HuH-7.5 (cell line): ENCODE measurements around the gene UBE2D1.

Experiments
- DNase-seq: peaks from one replicate; pipeline ENCODE4 v3.0.0; 2011; ENCODE audit warnings: low spot score

The UBE2D1 gene

GRCh38 chr10:58334817-58335305 lies at the start of gene UBE2D1:
TSS of gene UBE2D1 (plus strand) at chr10:58335006. CDS start at chr10:58335202, 196 bp downstream.
- DNase-seq = peak; percentile 54

GRCh38 chr10:58291538-58292174 lies 43.1 kb upstream of the UBE2D1 start:
- DNase-seq = peak; percentile 5

GRCh38 chr10:58293989-58294388 lies 40.8 kb upstream of the UBE2D1 start:
- DNase-seq = no peak

DNA sequence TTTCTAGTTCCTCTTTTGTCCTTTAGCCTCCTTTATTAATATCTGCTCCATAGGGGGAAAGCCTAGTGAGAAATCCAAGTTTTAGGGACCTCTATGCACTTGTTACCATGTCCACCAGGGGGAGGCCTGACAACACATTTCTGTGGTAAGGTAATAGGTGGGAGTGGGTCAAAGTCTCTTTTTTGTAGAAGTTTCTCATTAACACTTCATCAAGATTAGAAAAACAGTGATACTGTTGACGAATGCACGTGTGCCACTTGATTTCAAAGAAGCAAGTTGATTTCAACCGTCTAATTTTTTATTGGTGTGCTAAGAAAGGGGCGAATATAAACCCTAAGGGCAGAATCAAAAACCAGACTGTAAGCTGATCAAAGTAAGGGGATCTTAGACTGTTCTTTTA lies 35.2 kb upstream of the UBE2D1 start:
- DNase-seq = peak; percentile 16

DNA sequence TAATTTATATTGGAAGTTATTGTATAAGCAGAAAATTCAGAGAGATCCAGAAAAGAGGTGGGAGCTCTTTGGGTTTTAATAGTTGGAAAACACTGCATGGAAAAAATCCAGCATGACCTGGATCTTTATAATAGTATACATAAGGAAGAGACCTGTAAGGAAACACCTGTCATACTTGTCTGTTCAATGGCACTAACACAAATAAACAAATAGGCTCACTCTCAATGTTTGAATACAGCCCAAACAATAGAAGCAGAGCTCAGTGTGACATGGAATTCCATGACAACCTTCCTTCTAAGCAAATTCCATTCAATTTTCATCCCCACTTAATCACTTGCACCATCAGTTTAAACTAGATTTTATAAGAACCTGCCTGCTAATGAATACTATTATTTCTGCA lies 34.1 kb upstream of the UBE2D1 start:
- DNase-seq = no peak

GRCh38 chr10:58302254-58302653 lies 32.6 kb upstream of the UBE2D1 start:
- DNase-seq = no peak

DNA sequence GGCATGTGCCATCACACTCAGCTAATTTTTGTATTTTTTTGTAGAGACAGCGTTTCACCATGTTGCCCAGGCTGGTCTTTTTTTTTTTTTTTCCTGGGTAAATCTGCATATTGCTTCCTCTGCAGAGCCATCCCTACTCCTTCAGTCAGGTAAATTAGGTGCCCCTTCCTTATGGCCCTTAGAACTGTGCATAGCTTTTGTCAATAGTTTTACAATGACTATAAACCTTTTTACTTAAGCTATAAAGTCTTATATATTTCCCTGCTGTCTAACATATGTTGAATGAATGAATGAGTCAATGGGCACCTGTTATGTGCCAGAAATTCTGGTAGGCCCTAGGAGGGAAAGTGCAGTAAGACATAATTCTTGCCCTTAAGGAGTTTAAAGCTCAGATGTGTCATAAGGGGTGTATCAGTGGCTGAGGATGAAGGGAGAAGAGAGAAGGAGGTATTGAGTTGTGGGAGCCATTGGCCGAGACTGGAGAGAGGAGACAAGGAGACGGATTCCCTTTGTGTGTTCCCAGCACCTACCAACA lies 30.6 kb upstream of the UBE2D1 start:
- no peak for DNase-seq

GRCh38 chr10:58305821-58306220 lies 29.0 kb upstream of the UBE2D1 start:
- peak; percentile 18 for DNase-seq

DNA sequence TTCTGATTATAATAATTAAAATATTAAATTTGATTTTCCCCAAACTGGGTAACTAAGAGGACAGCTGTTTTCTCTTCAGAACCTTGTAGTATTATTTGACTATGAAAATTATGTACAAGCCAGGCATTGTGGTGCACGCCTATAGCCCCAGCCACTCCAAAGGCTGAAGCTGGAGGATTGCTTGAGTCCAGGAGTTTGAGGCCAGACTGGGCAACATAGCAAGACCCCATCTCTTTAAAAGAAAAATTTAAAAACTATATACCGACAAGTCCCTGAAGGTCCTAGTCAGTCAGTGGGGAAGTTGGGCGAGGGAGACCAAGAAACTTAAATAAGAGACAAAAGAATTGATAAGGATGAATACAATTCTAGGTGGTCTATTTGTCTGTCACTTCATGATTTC lies 27.1 kb upstream of the UBE2D1 start:
- no peak for DNase-seq

DNA sequence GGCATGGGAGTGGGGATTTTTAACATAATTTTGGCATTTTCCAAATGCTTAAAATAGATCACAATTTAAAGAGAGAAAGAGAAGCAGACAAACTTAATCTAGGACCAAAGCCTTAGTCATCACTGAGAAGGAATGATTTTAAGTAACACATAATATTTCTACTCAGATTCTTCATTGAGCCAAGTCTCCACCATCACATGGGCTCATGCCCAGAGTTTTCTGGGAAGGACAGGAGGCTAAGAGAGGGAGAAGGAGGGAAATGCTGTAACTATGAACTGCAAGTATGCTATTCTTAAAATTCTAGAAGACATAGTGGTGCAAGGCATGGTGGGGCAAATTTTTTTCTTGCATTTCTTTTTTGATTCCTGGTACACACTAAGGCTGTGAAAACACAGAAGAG lies 23.8 kb upstream of the UBE2D1 start:
- no peak for DNase-seq

DNA sequence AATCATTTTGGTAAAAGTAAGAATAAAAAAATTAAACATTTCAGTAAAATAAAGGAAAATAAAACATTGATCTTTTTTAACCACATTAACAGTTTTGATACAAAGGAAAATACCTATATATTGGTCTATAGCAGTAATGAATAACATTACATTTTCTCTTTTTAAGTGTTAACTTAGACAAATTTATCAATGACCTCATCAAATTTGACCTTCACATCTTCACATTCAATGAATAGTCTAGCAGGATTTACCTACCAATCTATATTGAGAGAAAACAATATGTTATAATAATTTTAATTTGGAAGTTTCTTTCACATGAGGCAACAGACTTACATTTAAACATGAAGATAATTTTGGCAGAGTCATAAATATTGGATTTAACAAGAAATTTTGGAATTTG lies 17.9 kb upstream of the UBE2D1 start:
- DNase-seq = no peak

GRCh38 chr10:58318346-58318745 lies 16.5 kb upstream of the UBE2D1 start:
- DNase-seq = no peak

DNA sequence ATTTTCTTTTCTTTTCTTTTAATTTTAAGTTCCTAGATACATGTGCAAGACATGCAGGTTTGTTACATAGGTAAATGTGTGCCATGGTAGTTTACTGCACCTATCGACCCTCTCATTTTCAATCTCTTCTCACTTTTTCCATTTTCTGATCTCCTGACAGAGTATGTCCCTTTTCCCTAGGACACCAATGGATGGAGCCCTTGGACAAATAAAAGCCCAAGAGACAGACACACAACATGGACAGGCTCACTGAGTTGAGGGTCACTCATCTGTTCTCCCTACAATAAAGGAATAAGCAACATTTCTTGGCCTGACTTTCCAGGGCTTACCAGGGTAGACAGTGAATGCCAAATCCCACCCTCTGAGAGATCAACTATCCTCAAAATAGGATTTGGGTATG lies 15.2 kb upstream of the UBE2D1 start:
- DNase-seq = no peak

DNA sequence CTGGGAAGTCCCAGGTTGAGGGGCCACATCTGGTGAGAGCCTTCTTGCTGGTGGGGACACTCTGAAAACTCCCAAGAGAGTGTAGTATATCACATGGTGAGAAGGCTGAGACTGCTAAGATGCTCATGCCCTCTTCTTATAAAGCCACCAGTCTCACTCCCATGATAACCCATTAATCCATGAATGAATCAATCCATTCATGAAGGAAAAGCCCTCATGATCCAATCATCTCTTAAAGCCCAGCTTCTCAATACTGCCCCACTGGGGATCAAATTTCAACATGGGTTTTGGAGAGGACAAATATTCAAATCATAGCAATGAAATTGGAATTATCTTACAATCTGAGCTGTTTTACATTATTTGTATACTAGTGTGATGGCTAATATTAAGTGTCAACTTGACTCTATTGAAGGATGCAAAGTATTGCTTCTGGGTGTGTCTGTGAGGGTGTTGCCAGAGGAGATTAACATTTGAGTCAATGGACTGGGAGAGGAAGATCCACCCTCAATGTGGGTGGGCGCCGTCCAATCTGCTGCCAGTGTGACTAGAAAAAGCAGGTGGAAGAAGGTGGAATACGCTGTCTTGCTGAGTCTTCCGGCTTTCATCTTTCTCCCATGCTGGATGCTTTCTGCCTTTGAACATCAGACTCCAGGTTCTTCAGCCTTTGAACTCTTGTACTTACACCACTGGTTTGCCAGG lies 14.3 kb upstream of the UBE2D1 start:
- no peak for DNase-seq

DNA sequence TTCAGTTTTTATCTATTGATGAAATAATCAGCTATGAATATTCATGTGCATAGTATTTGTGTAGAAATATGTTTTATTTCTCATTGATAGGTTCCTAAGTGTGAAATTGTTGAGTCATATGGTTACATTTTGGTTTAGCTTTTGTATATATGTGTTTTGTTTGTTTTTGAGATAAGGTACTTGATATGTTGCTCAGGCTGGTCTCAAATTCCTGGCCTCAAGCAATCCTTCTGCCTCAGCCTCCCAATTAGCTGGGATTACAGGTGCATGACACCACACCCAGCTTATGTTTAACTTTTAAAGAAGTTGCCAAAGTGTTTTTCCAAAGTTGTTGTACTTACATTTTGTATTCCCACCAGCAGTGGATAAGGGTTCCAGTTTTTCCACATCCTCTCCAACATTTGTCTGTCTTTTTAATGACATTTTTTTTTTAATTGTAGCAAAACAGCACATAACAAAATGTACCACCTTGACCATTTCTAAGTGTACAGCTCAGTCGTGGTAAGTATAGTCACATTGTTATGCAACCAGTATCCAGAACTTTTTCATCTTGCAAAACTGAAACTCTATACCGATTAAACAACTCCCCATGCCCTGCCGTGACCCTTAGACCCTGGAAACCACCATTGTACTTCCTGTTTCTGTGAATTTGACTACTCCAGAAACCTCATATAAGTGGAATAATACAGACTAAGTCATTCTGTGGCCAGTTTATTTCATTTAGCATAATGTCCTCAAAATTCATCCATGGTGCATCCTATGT lies 12.6 kb upstream of the UBE2D1 start:
- no peak for DNase-seq

DNA sequence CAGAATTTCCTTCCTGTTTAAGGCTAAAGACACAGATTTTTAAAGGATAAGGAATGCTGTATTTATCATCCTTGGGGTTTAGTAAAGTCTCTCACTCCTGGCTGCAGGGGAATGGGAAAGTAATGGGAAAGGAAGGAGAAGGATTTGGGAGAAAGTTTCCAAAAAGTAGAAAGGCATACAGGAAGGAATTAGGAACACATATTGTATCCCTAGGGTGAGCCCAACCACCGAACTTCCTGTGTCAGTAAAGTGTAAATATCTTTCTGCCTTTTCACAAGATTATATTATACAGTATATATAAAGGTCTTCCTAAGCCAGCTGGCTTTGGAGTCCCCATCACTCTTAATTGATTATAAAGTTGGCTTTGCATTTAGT lies 12.0 kb upstream of the UBE2D1 start:
- no peak for DNase-seq

DNA sequence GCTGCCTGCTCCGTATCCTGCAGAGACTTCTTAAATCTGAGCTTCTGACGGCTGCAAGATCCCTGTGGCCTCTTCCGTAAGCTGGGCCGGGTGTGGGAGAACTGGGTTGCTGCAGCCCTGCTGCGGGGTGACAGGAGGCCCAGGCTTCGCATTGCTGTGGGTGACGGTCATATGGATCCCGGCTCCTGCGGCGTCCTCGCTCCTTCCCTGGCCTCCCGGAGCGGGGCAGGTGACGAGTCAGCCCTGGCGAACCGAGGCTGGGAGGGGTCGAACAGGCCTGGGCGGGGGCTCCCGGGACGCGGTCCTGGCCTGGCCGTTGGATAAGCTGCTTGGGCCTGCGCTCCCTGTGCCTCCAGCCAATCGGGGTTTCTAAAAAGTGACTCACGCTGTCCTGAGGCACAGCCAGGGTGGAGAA lies 7.8 kb upstream of the UBE2D1 start:
- no peak for DNase-seq

DNA sequence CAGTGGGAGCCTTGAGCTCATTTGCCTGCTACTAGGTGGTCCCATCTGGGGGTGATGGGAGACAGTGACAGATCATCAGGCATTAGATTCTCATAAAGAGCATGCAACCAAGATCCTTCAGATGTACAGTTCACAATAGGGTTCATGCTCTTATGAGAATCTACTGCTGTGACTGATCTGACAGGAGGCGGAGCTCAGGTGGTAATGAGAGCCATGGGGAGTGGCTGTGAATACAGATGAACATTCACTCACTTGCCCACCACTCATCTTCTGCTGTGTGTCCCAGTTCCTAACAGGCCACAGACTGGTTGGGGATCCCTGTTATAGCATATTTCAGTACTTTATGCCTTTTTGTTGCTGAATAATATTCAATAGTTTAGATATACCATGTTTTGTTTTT lies 6.6 kb upstream of the UBE2D1 start:
- no peak for DNase-seq

DNA sequence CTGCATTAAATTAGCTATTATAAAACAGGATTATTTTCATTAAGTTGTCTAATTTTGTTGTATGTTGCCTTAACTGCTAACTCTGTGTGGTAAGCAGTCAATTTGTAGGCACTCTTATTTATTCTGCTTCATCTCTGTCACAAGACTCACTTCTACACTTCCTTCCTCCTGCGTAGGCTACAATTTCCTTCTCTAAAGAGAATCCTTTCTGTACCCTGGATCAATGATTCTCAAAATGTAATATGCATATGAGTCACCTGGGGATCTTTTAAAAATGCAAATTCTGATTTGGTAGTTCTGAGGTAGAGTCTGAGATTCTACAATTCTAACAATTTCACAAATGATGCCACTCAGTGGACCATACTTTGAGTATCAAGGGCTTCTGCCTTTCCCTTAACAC lies 4.4 kb upstream of the UBE2D1 start:
- DNase-seq = no peak

DNA sequence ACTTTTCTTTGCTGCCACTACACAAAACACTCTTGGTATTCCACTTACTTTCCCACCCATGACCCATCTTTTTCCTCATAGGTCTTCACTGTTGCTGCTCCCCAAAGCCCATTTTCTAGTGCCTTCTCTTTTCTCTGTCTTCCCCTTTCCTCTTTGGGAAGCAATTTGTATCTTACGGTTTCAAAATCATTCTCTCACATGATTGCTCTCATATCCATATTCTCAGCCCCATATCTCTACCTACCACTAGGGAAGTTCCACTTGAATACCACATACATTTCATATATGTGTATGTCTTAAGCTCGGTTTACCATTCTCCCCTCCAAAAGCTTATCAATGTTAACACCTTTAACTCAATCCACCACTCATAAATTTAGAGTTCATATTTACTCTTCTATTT lies 3.2 kb upstream of the UBE2D1 start:
- DNase-seq = no peak

GRCh38 chr10:58335306-58336005 lies 650 bp downstream of the UBE2D1 start:
- no peak for DNase-seq

- no peak for DNase-seq
These were observed 1.4 kb downstream of the UBE2D1 start for GRCh38 chr10:58336242-58336641.
